GM18505 (cell line): ENCODE results near the gene YIPF4.
A peak's percentile ranks its signal among the peaks of the same experiment; 100 is the strongest.

Experiments used
- ATAC-seq: cut with Tn5 transposase; IDR thresholded peaks from one replicate; pipeline ENCODE4 v1.9.1; 2021; ENCODE audit not compliant: unreplicated experiment
- POLR2A ChIP-seq: IDR thresholded peaks from 4 replicates; pipeline ENCODE4 v1.6.1; 2011; ENCODE audit warnings: borderline replicate concordance; ENCODE audit not compliant: insufficient read depth, insufficient read length; ENCODE audit errors: extremely low read depth

Gene YIPF4

DNA sequence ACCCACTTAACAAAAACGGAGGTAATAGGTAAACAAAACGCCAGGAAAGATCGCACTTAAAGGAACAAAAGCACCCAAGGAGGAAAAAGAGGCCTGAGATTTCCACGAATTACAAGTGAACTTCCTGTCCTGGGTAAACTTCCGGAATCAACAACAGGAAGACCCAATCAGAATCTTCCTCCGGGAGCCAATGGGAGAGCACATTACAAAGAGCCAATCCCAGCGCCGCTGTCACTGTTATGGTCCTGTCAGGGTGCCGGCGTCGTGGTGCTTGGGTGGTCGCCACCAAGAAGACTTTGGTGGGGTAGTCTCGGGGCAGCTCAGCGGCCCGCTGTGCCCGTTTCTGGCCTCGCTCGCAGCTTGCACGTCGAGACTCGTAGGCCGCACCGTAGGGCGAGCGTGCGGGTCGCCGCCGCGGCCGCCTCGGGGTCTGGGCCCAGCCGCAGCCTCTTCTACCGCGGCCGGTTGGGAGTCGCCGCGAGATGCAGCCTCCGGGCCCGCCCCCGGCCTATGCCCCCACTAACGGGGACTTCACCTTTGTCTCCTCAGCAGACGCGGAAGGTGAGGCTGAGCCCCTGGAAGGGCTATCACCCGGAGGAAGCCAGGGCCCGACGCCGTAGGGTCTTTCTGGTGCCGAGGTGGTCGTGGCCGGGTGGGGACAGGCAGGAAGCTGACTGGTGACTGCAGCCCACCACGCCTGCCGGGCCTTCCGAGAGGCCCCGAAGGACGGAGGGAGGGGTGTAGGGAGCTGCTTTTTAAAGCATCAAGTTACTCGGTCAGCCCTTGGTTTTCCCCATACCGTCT, at the start of gene YIPF4:
Gene YIPF4, plus strand, starts transcription at position 231 of the 804 bp plus-strand sequence. Its CDS starts 252 bp downstream, at position 483.
- peak; percentile 84 for TF ChIP-seq POLR2A

GRCh38 chr2:32228181-32228580, 49.5 kb upstream of the YIPF4 start:
- ATAC-seq, result no peak
- no peak for TF ChIP-seq POLR2A

More for the DNA sequence above, at the start of gene YIPF4:
- peak; percentile 96 for ATAC-seq

DNA sequence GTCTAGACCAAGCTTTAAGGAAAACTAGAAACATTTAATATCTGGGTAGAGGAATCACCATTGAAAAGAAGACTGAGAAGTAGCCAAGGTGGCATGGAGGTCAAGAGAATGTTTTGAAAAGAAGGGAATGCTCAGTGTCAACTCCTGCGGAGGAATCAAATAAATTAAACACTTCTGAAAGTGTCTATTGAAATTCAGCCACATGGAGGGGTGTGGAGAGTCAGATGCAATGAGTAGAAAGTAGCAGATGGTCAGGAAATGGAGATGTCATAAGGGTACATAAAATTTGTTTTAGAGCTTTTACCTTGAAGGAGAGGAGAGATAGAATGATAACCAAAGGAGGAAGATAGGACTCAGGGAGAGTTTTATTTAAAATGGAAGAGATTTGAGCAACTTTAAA, 48.1 kb upstream of the YIPF4 start:
- no peak for TF ChIP-seq POLR2A
- no peak for ATAC-seq

GRCh38 chr2:32231959-32232358, 45.7 kb upstream of the YIPF4 start:
- no peak for ATAC-seq
- TF ChIP-seq POLR2A, result no peak

DNA sequence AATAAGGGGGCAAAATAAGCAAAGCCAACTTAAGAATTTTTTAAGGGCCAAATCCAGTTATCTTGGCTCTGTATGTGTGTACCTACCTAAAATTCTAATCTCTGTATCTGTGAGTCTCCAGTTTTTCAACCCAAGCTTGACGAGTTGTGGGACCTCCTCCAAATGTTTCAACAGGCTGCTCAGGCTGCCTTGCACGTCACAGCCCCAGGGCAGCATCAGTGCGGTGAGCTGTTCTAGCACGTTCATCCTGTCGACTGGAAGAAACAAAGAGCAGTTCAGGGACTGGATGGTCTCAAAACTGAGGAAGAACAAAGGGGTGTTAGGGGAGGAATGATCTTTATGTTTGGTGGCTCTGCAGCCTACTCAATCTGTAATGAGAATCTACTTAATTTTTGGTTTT, 42.4 kb upstream of the YIPF4 start:
- no peak for ATAC-seq
- no peak for TF ChIP-seq POLR2A

DNA sequence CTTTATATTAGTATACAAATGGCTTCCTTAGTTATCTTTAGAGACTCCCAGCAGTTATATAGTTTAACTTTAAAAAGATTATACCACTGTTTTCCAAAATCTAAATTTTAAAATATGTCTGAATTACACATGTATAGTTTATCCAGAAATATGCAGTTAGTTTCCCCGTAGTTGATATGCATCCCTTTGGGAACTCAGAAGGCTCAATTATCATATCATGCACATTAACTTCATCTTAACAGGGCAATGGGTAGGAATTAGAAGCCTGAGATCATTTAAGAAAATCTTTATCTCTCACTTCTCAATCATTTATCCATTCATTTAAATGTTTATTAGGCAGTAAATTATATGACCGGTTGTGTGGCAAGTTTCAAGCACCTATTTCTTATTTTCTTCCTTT, 40.2 kb upstream of the YIPF4 start:
- no peak for TF ChIP-seq POLR2A
- ATAC-seq, result no peak

GRCh38 chr2:32237996-32238395, 39.7 kb upstream of the YIPF4 start:
- TF ChIP-seq POLR2A, result no peak
- ATAC-seq, result no peak

DNA sequence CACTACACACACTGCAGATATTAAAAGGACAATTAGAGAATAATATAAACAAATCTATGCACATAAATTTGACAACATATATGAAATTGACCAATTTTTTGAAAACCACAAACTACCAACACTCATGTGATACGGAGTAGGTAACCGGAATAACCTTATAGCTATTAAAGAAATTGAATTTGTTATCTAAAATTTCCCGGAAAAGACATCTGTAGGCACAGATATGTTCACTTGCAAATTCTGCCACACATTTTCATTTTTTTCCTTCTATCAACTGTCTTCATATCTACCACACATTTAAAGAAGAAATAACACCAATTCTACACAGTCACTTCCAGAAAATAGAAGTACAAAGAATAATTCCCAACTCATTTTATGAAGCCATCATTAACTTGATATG, 35.4 kb upstream of the YIPF4 start:
- TF ChIP-seq POLR2A, result no peak
- ATAC-seq, result no peak

- ATAC-seq, result no peak
- TF ChIP-seq POLR2A, result no peak
Measured at GRCh38 chr2:32246911-32247310, 30.8 kb upstream of the YIPF4 start.

DNA sequence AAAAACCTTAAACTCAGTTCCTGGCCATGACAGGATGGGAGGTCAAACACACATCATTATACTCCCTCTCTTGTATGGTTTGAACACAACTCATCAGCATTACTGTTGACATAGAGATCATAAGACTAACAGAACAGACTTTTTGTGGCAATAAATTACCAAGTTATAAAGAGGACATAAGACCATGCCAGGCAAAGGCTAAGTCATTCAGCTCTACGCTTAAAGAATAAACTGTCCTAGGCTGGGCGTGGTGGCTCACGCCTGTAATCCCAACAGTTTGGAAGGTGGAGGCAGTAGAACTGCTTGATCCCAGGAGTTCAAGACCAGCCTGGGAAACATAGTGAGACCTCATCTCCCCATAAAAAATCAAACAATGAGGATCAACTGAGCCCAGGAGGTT, 29.4 kb upstream of the YIPF4 start:
- ATAC-seq, result no peak
- TF ChIP-seq POLR2A, result no peak

DNA sequence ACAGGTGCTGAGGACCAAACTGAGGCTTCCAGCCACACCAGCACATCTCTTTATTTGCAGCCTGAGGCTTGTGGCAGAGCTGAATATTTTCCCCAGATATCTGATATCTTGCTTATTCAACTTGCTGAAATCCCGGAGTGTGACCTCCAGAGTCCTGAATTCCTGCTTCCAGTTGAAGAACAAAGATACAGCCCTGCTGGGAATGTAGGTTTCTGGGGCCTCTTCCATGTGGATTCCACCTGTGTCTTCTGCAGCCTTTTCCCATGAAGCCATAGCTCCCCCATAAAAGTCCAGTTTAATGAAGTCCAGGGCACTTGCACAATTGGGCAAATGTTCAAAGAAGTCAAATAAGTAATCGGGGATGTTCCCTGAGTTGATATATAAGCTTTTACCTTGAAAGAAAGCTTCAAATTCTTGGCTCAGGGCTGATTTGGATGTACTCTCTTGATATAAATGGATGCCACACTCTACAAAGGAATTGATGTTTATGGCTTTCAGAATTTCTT, 27.9 kb upstream of the YIPF4 start:
- no peak for ATAC-seq
- no peak for TF ChIP-seq POLR2A

DNA sequence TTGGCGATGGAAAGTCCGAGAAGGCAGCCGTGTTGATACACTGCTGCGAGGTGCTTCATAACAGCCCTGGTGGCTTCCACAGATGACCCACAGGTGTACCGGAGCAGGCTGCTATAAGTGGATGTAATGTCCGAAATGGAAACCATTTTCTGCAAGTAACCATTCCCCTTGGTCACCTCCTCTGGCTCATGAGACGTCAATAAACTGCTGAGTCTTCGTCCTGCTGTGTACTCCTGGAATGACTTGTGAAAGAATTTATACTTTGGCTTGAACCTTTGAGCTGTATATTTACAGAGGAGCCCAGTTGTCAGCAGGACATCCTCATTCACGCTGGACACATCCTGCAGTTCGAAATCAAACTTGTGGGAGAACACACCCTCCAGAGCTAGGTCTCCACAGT, 27.4 kb upstream of the YIPF4 start:
- ATAC-seq, result no peak

GRCh38 chr2:32258242-32258641, 19.5 kb upstream of the YIPF4 start:
- no peak for ATAC-seq
- TF ChIP-seq POLR2A, result no peak

More for the DNA sequence above, 27.4 kb upstream of the YIPF4 start:
- TF ChIP-seq POLR2A, result no peak

DNA sequence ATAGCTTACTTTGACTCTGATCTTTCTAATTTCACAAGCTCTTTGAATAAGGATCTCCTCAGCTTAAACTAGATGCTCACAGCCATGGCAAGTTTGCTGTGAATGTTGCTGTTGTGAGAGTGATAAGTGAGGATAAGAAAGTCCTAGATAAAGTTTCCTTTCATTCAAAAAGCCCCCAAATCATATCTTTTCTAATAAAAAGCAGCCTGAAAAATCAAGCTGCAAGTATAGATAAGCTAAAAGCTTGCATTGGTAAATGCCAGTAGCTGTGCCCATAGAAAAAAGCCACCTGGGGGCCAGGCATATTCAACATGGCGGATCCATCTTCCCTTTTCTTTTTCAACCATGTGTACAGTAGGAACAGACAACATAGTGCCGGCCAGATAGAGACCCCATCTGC, 17.3 kb upstream of the YIPF4 start:
- no peak for TF ChIP-seq POLR2A
- ATAC-seq, result no peak
